Sciatic nerve (tissue), 2 donors: ENCODE results near the gene LSM4. TPM values are rescaled to one million over a fixed set of nuclear protein-coding genes. Genes with fewer than 3 reads are reported as not detected.
A peak's percentile ranks its signal among the peaks of the same experiment; 100 is the strongest.

Experiments used
- ATAC-seq: fragments of 200-7000 bp; cut with Tn5 transposase; one replicate; pipeline ENCODE4 v1.9.1; 2020; ENCODE audit warnings: mild to moderate bottlenecking, moderate library complexity
- DNase-seq: peaks from one replicate; pipeline ENCODE4 v3.0.0-alpha.2; 2020; ENCODE audit warnings: low spot score
- intact Hi-C: fragments of 100-400 bp; cut with DNase I; formaldehyde crosslinking; loops from one replicate; pipeline ENCODE4 v1.14.2; 2022
- total RNA-seq: library from RNA; stranded (reverse); fragmentation: NEBNext Ultra II Directional; extraction: Animal tissue kit (Norgen Biotek cat#: 25700); gene quantifications from one replicate; pipeline ENCODE4 v1.2.1, GENCODE V29; 2021
- donor health status: DM: no; HTN: no; CAD: no.
- donor health status: DM: no; HTN: no; CAD: no.

Gene LSM4
- total RNA-seq, 1 donor from 2014 or later: 45.7 TPM

GRCh38 chr19:18319591-18320135 is 3.2 kb downstream of the LSM4 start:
- ATAC-seq: no peak
- intact Hi-C loops: loop anchor here (5.0 kb wide), 1 partner anchor 42 kb away; no protein-coding TSS in a partner anchor
- no peak for DNase-seq

DNA sequence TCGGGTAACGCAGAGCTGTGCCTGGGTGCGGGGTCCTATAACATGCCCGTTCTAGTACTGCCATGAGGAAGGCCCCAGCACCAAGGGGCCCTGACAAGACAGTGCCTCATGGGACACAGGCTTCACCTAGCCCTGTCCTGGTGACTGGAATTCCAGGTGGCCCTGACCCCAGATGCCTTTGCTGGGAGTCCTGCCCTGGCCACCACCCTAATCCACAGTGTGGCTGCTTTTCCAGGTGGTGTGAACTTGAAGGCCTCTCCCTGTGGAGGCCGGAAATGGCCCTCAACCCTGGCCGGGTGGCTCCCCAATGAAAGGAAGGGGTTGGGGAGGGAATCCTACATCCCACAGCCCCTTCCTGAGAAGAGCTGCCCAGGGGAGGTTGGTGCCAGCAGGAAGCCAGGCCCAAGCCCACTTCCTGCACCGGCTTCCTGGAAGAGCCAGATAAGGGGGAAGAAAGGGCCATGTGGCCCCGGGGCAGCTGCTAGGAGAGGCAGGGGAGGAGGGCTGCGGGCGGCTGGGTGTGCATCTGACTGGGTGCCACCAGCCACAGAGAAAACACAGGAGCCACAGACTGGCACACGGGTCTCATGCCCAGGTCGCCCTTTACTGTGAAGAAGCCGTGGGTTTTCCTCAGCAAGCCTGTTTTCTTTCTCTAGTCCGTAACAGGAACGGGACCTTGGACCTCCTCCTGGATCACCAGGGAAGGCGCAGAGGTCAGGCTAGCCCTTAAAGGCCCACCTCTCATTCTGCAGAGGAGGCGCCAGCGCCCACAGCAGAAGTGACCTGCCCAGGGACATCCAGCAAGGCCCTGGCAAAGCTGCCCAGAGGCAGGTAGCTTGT is 4.7 kb downstream of the LSM4 start:
- no peak for ATAC-seq
- DNase-seq: no peak
- intact Hi-C loops: no loop called here

DNA sequence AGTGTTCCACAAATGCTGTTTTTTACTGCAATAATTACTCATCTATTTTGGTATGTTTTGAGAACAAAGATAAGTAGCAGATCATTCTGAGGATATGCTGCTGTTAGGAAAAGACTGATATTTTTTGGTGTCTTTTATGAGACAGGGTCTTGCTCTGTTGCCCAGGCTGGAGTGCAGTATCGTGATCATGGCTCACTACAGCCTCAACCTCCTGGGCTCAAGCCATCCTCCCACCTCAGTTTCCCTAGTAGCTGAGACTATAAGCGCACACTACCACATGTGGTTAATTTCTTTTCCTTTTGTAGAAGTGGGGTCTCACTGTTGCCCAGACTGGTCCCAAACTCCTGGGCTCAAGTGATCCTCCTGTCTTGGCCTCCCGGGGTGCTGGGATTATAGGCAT is 9.5 kb downstream of the LSM4 start:
- ATAC-seq (no peak), DNase-seq (no peak)
- intact Hi-C loops: no loop called here

- DNase-seq (no peak), ATAC-seq (no peak)
- intact Hi-C loops: no loop called here
These were observed 10.8 kb downstream of the LSM4 start for GRCh38 chr19:18312092-18312534.

GRCh38 chr19:18311502-18312091 is 11.3 kb downstream of the LSM4 start:
- intact Hi-C loops: no loop called here
- DNase-seq: no peak
- ATAC-seq: no peak

GRCh38 chr19:18310966-18311365 is 11.9 kb downstream of the LSM4 start:
- ATAC-seq (peak; percentile 1), DNase-seq (no peak)
- intact Hi-C loops: no loop called here

GRCh38 chr19:18310118-18310909 is 12.6 kb downstream of the LSM4 start:
- no peak for DNase-seq
- ATAC-seq: peak; percentile 23
- intact Hi-C loops: no loop called here

GRCh38 chr19:18309525-18310064 is 13.3 kb downstream of the LSM4 start:
- no peak for ATAC-seq
- intact Hi-C loops: no loop called here
- no peak for DNase-seq

DNA sequence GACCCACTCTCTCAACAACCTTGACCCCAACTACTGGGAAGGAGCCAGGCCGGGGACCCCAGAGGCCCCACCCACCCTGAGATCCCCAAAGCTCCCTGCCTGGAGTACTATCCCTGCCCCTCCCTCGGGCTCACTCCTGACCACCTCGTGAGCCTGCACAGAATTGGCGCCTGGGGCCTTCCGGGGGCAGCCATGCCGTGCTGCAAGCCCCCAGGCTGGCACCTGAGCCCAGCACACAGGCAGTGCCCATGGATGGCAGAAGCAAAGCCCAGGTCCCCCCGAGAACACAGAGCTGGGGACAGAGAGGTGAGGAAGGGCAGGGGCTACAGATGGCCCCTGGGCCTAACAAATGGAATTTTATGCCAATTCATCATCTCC is 13.9 kb downstream of the LSM4 start:
- no peak for ATAC-seq
- DNase-seq: no peak
- intact Hi-C loops: no loop called here

DNA sequence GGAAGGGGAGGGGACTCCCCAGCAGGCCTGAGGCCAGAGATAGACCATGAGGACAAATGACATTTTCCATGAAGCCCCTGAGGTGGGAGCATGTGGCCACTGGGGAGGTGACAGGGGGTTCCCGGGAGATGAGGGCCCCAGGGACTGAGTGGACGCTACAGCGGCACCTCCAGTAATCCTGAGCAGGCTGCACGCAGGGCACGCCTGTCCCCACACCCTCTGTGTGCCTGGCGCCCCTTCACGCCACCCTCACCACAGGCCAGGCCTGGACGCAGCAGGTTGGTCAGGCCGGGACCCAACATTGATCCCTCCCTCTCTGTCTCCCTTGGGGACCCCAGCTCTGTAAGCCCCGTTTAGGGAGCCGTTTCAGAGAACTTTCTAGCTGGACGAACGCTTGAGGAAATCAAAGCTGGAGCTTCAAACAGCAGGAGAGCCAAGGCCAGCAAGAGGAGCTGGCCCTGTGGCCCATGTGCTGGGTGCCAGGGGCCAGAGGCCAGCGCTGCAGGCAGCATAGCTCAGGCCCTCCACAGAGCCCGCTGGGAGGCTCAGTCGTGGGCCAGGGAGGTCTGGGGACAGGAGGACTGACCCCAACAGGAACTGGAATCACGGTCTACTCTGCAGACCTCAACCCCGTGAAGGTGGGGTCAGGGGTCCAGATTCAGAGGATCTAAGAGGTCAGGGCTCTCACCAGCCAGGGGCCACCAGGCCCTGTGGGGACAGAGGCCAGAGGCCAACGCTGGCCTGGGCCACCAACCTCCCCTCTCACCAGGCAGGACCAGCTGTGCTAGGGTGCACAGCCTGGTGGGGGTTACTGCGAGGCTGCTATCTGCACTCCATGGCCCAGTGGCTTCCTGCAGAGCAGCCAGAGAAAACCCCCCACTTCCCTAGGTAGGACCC is 14.6 kb downstream of the LSM4 start:
- ATAC-seq: no peak
- no peak for DNase-seq
- intact Hi-C loops: no loop called here

DNA sequence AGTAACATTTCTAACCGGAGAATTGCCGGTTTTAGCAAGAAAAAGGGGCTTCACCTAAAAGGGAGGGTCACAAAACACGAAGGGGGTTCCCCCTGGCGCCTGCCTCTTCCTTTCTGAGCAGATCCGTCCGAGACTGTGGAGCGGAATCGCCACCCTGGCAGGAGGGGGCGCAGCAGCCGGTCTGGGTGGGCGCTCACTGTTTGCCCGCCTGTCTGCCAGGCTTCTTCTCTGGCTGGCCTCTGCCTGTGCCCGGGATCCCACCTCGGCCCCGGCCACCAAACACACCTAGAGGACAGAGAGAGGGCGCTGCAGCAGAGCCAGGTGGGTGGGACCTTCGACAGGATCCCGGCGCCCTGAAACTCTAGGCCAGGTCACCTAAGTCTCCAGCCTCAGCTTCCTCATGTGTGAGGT is 15.6 kb downstream of the LSM4 start:
- ATAC-seq: no peak
- intact Hi-C loops: no loop called here
- DNase-seq: no peak

DNA sequence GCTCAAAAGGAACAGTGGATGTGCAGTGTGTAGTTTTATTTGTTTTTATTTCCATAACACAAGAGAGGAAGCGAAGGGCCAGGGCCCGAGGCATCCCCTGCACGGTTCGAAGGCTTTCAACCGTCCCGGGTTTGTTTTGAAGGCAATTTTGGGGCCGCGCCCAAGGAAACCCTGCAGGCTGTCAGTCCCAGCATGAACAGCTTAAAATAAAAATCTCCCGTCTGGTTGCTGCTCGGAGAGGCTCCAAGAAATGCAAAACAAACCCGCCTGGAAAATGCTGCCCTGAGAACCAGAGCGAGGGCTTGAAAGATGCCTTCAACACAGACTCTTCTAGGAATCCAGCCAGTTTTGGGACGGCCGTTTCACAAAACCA is 16.0 kb downstream of the LSM4 start:
- ATAC-seq (no peak), DNase-seq (no peak)
- intact Hi-C loops: no loop called here

GRCh38 chr19:18306209-18306887 is 16.5 kb downstream of the LSM4 start:
- ATAC-seq: no peak
- DNase-seq: no peak
- intact Hi-C loops: no loop called here

- ATAC-seq: peak; percentile 86
- DNase-seq: peak; percentile 90
- intact Hi-C loops: no loop called here
These were observed 18.2 kb downstream of the LSM4 start for GRCh38 chr19:18304458-18305310.

DNA sequence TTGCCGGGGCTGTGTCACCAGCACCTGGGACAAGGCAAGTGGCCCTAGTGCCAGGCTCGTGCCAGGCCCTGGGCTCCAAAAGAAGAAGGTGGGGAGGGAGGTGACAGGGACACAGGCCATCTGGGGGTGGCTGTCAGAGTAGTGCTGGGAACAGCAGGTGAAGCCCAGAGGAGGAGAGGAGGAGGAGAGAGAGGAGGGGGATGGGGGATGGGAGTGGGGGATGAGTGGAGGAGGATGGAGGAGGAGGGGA is 18.7 kb downstream of the LSM4 start:
- intact Hi-C loops: no loop called here
- DNase-seq (no peak), ATAC-seq (no peak)

- DNase-seq: no peak
These were observed 21.2 kb downstream of the LSM4 start for GRCh38 chr19:18301718-18302111.

DNA sequence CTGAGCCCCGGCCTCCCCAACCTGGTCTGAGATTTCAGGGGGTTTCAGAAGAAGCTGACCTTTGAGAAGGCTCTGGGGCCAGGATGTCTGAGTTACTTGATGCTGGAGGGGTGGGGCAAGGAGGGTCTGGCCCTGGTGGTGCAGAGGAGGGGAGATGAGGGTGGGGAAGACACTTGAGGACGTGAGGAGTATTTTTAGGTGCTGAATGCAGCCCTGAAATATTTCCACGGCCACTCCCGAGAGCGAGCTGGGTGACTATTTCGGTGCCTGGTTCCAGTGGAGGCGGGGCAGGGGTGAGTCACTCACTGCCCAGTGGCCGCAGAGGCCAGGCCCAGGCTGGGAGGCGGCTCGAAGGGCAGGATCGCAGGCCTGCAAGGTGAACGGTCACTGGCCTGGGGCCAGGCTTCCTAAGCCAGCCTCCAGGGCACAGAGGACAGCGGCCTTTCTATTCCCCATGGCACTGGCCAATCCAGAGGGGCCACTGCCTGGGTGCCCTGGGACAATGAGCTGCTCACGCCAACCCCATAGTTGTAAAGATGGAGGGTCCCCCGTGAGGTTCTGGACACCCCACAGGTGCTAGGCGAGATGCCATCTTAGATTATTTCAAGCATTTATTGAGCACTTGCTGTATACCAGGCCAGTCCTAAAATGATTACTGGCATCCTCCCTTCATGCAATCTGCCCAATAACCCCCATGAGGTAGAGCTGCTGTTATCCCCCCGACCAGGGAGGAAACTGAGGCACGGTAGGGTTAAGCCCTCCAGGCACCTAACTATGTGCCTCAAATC is 21.8 kb downstream of the LSM4 start:
- DNase-seq (peak; percentile 83), ATAC-seq (peak; percentile 32)
- intact Hi-C loops: no loop called here

More at GRCh38 chr19:18301718-18302111, 21.2 kb downstream of the LSM4 start:
- intact Hi-C loops: no loop called here
- no peak for ATAC-seq
